AG04450 (cell line): ENCODE measurements around the gene AHSP. TPM values are rescaled to one million over a fixed set of nuclear protein-coding genes. Genes with fewer than 3 reads are reported as not detected.

ENCODE experiments used
- CTCF ChIA-PET: fragments of 300-600, 350-600 bp; formaldehyde crosslinking; extraction: SDS; loops from one replicate; lab custom pipeline; 2022; ENCODE audit warnings: antibody characterized with exemption, inconsistent platforms; lab: Charles Lee
- POLR2A ChIA-PET: fragments of 350-600 bp; formaldehyde crosslinking; extraction: SDS; loops from one replicate; lab custom pipeline; 2021; ENCODE audit warnings: antibody characterized with exemption, inconsistent platforms; lab: Yijun Ruan, JAX
- DNase-seq: peaks from one replicate; pipeline ENCODE4 v3.0.0-alpha.2; 2011; ENCODE audit warnings: low read depth, low spot score
- H3K27ac ChIP-seq: one replicate; pipeline ENCODE4 v1.5.1; 2012; ENCODE audit warnings: low read depth, low read length, control low read depth
- H3K27me3 ChIP-seq: one replicate; pipeline ENCODE4 v1.6.0; 2012; ENCODE audit warnings: low read length; ENCODE audit not compliant: control insufficient read depth, insufficient read depth
- H3K4me3 ChIP-seq: 2 replicates; pipeline ENCODE4 v1.5.1; 2011; ENCODE audit warnings: mild to moderate bottlenecking, low read depth, low read length, control low read depth
- H3K9me3 ChIP-seq: 2 replicates; pipeline ENCODE4 v1.5.1; 2012; ENCODE audit warnings: low read length; ENCODE audit not compliant: control insufficient read depth, insufficient read depth
- CTCF ChIP-seq: IDR thresholded peaks from 2 replicates; pipeline ENCODE4 v1.5.1; 2011; ENCODE audit warnings: low read depth, low read length, control low read depth, inconsistent platforms
- polyA plus RNA-seq: library from polyadenylated mRNA; depleted of rRNA; stranded (reverse); fragments of >200 nt; gene quantifications from 2 replicates; pipeline ENCODE4 v1.2.3, GENCODE V29; 2011

The AHSP gene
- polyA plus RNA-seq, 1 experiment, result not detected

- CTCF ChIA-PET, result interaction anchor here (1.1 kb wide), 1 partner anchor 339 kb away, joined by 3 read pairs; no protein-coding TSS in a partner anchor
Measured at GRCh38 chr16:31529937-31530312, 2.2 kb downstream of the AHSP start.

GRCh38 chr16:31530405-31530804, 2.7 kb downstream of the AHSP start:
- no peak overlapping the region for H3K4me3 ChIP-seq
- no peak for TF ChIP-seq CTCF
- POLR2A ChIA-PET, result interaction anchor here (0.6 kb wide), 1 partner anchor 321 kb away, joined by 9 read pairs; no protein-coding TSS in a partner anchor
- no peaks in the 10 kb centered on the region for H3K9me3 ChIP-seq
- peaks cover 30% of the 10 kb centered on the region for H3K27me3 ChIP-seq
- DNase-seq, result no peak
- CTCF ChIA-PET, result no interaction called here
- no peak overlapping the region for H3K27ac ChIP-seq

More at GRCh38 chr16:31529937-31530312, 2.2 kb downstream of the AHSP start:
- Histone ChIP-seq H3K27ac (no peak overlapping the region), H3K9me3 (no peaks in the 10 kb centered on the region), H3K27me3 (peaks cover 30% of the 10 kb centered on the region), H3K4me3 (0 out of 2 replicates have a peak overlapping the region, but pooled peaks have one; percentile 17)
- POLR2A ChIA-PET, result interaction anchor here (0.6 kb wide), 1 partner anchor 321 kb away, joined by 9 read pairs; no protein-coding TSS in a partner anchor
- no peak for TF ChIP-seq CTCF
- DNase-seq, result no peak

GRCh38 chr16:31531096-31531495, 3.4 kb downstream of the AHSP start:
- H3K27me3 ChIP-seq, result peaks cover 35% of the 10 kb centered on the region
- no peak overlapping the region for H3K4me3 ChIP-seq
- ChIA-PET CTCF (no interaction called here), POLR2A (no interaction called here)
- H3K27ac ChIP-seq, result no peak overlapping the region
- TF ChIP-seq CTCF, result no peak
- DNase-seq, result no peak
- no peaks in the 10 kb centered on the region for H3K9me3 ChIP-seq

- ChIA-PET CTCF (no interaction called here), POLR2A (no interaction called here)
- H3K9me3 ChIP-seq, result peaks cover 3% of the 10 kb centered on the region; the same call in 1 of the 2 replicates
- H3K27ac ChIP-seq, result no peak overlapping the region
- no peak overlapping the region for H3K4me3 ChIP-seq
- peaks cover 39% of the 10 kb centered on the region for H3K27me3 ChIP-seq
- DNase-seq, result no peak
- no peak for TF ChIP-seq CTCF
Measured at GRCh38 chr16:31532120-31532519, 4.4 kb downstream of the AHSP start.

GRCh38 chr16:31532896-31533295, 5.2 kb downstream of the AHSP start:
- TF ChIP-seq CTCF, result no peak
- Histone ChIP-seq H3K4me3 (no peak overlapping the region), H3K9me3 (peaks cover 5% of the 10 kb centered on the region; the same call in 1 of the 2 replicates), H3K27ac (no peak overlapping the region), H3K27me3 (peaks cover 35% of the 10 kb centered on the region)
- ChIA-PET POLR2A (no interaction called here), CTCF (interaction anchor here (1.1 kb wide), 1 partner anchor 81 kb away, joined by 4 read pairs; no protein-coding TSS in a partner anchor)
- DNase-seq, result no peak
